Common myeloid progenitor, CD34-positive (primary cell): ENCODE measurements around the gene SORBS1.
A peak's percentile ranks its signal among the peaks of the same experiment; 100 is the strongest.

ENCODE experiments used
- CTCF ChIA-PET: fragments of 350-600 bp; sonication (Branson Sonifier 250); formaldehyde crosslinking; loops from one replicate; lab custom pipeline; 2021; ENCODE audit warnings: antibody characterized with exemption; lab: Charles Lee
- POLR2A ChIA-PET: fragments of 350-600 bp; sonication (Branson Sonifier 250); formaldehyde crosslinking; loops from one replicate; lab custom pipeline; 2021; ENCODE audit warnings: antibody characterized with exemption; lab: Charles Lee
- DNase-seq, 3 donors: peaks; one replicate each; pipeline versions ENCODE4 v3.0.0 to v3.0.0-alpha.2; 2013
- H3K27ac ChIP-seq, 2 experiments: 1 replicate in 1 of 2; 2 replicates in 1 of 2; pipeline ENCODE4 v1.7.0; 2013; ENCODE audit warnings: inconsistent platforms in 2 of 2, low read length in 2 of 2, mild to moderate bottlenecking in 2 of 2, low read depth in 1 of 2, moderate library complexity in 1 of 2; ENCODE audit not compliant: severe bottlenecking in 2 of 2, insufficient read depth in 1 of 2, poor library complexity in 1 of 2
- H3K27me3 ChIP-seq, 5 experiments: replicated peaks in 2 of 5; 1 replicate in 3 of 5; 2 replicates in 2 of 5; pipeline versions ENCODE4 v1.6.1 to v1.7.0; 2013; ENCODE audit warnings: low read length in 4 of 5, mild to moderate bottlenecking in 2 of 5, moderate library complexity in 2 of 5, inconsistent platforms in 1 of 5; ENCODE audit not compliant: insufficient read depth in 5 of 5, control insufficient read depth in 4 of 5
- H3K36me3 ChIP-seq, 4 experiments: 1 replicate in 2 of 4; 2 replicates in 2 of 4; pipeline versions ENCODE4 v1.6.1 to v1.7.0; 2013; ENCODE audit warnings: low read length in 3 of 4, control low read depth in 1 of 4, mild to moderate bottlenecking in 1 of 4; ENCODE audit not compliant: control insufficient read depth in 4 of 4, insufficient read depth in 4 of 4
- H3K4me1 ChIP-seq, 4 experiments: 1 replicate in 3 of 4; 2 replicates in 1 of 4; pipeline versions ENCODE4 v1.6.1 to v1.7.1; 2013; ENCODE audit warnings: low read length in 3 of 4, mild to moderate bottlenecking in 3 of 4, control low read depth in 1 of 4, inconsistent platforms in 1 of 4, moderate library complexity in 1 of 4; ENCODE audit not compliant: control insufficient read depth in 4 of 4, insufficient read depth in 4 of 4; ENCODE audit errors: control extremely low read depth in 1 of 4
- H3K4me3 ChIP-seq, 7 experiments: 1 replicate in 4 of 7; 2 replicates in 3 of 7; pipeline versions ENCODE4 v1.5.1 to v1.7.0; 2013; ENCODE audit warnings: mild to moderate bottlenecking in 7 of 7, low read length in 6 of 7, moderate library complexity in 6 of 7, inconsistent platforms in 2 of 7, low read depth in 2 of 7, control low read depth in 1 of 7; ENCODE audit not compliant: insufficient read depth in 4 of 7, control insufficient read depth in 1 of 7; ENCODE audit errors: extremely low read depth in 1 of 7
- H3K9me3 ChIP-seq, 5 experiments: 1 replicate in 4 of 5; 2 replicates in 1 of 5; pipeline versions ENCODE4 v1.6.1 to v1.7.1; 2013; ENCODE audit warnings: low read length in 4 of 5, mild to moderate bottlenecking in 2 of 5, inconsistent platforms in 1 of 5, low read depth in 1 of 5, moderate library complexity in 1 of 5; ENCODE audit not compliant: control insufficient read depth in 4 of 5, insufficient read depth in 2 of 5; ENCODE audit errors: control extremely low read depth in 1 of 5
- WGBS: methylation state at CpG from one replicate; pipeline ENCODE4 v1.1.5; 2013; ENCODE audit not compliant: insufficient coverage; 5-methylcytosine and 5-hydroxymethylcytosine counted together

SORBS1 gene

DNA sequence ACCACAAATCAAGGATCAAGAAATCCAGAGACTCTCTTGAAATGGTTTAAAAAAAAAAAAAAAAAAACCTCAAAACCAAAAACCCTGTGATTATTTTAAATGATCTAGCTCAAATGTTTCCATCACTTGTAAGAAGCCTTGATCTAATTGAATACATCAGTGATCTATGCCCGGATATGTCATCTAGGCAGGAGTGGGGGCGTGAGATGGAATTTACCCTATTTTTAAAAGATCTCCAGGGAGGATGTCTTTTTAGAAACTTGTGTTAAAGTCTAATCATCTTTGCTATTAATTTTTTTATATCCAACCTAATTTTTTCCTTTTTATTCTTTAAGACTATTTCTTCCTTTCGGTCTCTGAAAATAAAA is 169.0 kb downstream of the SORBS1 start:
- POLR2A ChIA-PET: no interaction called here
- Histone ChIP-seq H3K4me1 (peaks cover 0 to 21% (median 15%) of the 10 kb centered on the region in 4 experiments), H3K36me3 (no peaks in the 10 kb centered on the region), H3K27ac (no peak overlapping the region), H3K4me3 (no peak overlapping the region), H3K27me3 (no peaks in the 10 kb centered on the region), H3K9me3 (no peaks in the 10 kb centered on the region)
- DNase-seq: no peak
- WGBS: no CpG with 5 or more reads among the region's 3 CpGs
- CTCF ChIA-PET: interaction anchor here (0.6 to 1.6 kb wide), 3 partner anchors 17 to 1495 kb away, joined by 3 to 8 read pairs (median 3); no protein-coding TSS in a partner anchor

DNA sequence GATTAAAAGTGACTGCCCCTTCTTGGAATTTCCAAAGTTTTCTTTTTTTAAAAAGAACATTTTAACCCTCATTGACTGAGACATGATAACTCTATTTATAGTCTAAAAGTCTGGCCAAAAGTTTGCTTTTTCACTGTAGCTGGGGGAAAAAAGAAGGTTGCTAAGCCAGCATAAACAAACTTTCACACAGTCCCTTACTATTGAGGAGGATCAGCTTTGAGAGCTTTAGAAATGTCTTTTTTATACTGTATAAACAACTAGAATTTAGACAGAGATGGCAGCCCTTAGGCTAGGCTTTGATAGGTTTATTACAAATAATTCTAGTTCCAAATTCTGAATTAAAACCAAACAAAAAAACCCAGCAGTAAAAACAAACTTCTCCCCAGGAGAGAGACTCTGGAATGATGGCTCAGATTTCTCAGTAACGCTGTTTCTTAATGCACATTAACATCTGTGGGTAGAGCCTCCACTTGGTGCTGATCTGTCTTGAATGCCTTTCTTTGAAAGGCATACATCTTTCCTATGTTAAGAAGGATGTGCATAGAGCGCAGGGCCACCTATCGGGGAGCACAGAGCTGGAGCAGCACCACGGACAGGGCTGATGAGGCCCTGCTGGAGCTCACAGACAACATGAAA is 169.5 kb downstream of the SORBS1 start:
- Histone ChIP-seq H3K36me3 (no peaks in the 10 kb centered on the region), H3K9me3 (no peaks in the 10 kb centered on the region), H3K27me3 (no peaks in the 10 kb centered on the region), H3K4me3 (no peak overlapping the region), H3K4me1 (peaks cover 0 to 16% (median 11%) of the 10 kb centered on the region in 4 experiments), H3K27ac (no peak overlapping the region)
- CTCF ChIA-PET: interaction anchor here (1.2 to 1.6 kb wide), 2 partner anchors 16 to 39 kb away, joined by 3 to 8 read pairs; no protein-coding TSS in a partner anchor
- DNase-seq: peak in 1 of 3 donors; percentile 24
- 100% methylated on average over 1 of the region's 4 CpGs for WGBS
- POLR2A ChIA-PET: no interaction called here

DNA sequence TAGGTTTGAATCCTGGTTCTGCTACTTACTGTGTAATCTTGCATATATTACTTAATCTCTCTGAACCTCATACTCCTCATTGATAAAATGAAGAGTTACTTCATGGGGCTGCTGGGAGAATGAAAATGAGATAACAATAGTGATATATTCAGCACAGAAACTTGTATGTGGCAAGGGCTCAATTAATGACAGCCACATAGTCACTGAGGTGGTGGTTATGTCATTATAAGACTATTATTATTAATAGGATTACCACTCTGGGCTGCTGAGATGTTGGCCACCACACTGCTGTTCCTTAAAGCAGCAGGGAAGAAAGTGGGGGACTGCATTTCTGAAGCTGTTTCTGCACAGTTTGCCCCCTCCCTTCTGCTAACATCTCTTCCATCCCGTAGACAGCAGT is 170.0 kb downstream of the SORBS1 start:
- H3K4me3 ChIP-seq: no peak overlapping the region
- peaks cover 0 to 15% (median 10%) of the 10 kb centered on the region in 4 experiments for H3K4me1 ChIP-seq
- no peak overlapping the region for H3K27ac ChIP-seq
- ChIA-PET POLR2A (no interaction called here), CTCF (no interaction called here)
- H3K27me3 ChIP-seq: no peaks in the 10 kb centered on the region
- no peaks in the 10 kb centered on the region for H3K36me3 ChIP-seq
- DNase-seq: no peak
- H3K9me3 ChIP-seq: no peaks in the 10 kb centered on the region
- 100% methylated on average over 1 of the region's 1 CpG for WGBS

DNA sequence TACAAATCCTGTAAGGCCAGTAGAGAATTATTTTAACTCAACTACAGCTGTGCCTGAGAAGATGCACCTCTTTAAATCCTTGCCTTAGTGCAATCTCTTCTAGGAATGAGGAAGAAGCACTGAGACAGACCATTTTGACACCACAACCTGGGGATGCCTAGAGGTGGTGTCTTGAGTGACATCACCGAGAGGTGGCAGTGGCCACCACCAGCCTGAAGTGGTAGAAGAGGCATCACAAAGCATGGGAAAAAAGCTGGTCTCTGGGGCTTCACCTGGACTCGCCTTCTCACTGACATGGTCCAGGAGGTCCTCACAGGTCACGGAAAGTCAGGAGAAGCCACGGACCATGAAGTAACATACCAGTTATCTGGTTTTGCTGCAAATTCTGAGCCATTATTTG is 171.2 kb downstream of the SORBS1 start:
- H3K27ac ChIP-seq: no peak overlapping the region
- H3K4me3 ChIP-seq: no peak overlapping the region
- H3K9me3 ChIP-seq: no peaks in the 10 kb centered on the region
- ChIA-PET POLR2A (no interaction called here), CTCF (interaction anchor here (0.9 to 1.6 kb wide), 5 partner anchors 9 to 82 kb away, joined by 3 to 6 read pairs (median 3); no protein-coding TSS in a partner anchor)
- H3K36me3 ChIP-seq: no peaks in the 10 kb centered on the region
- WGBS: 91% methylated on average over 3 of the region's 4 CpGs
- H3K4me1 ChIP-seq: peaks cover 0 to 15% (median 10%) of the 10 kb centered on the region in 4 experiments
- H3K27me3 ChIP-seq: no peaks in the 10 kb centered on the region
- no peak for DNase-seq

DNA sequence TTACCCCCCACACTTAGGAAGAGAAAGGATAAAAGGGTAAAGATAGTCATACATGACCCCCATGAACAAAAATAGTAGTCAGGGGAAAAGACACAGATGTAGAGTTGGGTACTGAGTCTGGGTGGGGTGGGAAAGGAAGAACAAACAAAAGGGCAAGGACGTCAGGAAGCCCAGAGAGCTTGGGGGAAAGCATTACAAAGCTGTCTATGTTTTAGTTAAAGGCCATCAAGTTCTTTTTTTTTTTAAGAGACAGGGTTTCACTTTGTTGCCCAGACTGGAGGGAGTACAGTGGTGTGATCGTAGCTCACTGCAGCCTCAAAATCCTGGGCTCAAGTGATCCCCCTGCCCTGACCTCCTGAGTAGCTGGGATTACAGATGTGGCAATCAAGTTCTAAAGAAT is 172.0 kb downstream of the SORBS1 start:
- Histone ChIP-seq H3K27ac (no peak overlapping the region), H3K27me3 (no peaks in the 10 kb centered on the region), H3K9me3 (no peaks in the 10 kb centered on the region), H3K36me3 (no peaks in the 10 kb centered on the region), H3K4me3 (no peak overlapping the region), H3K4me1 (peaks cover 0 to 11% (median 5%) of the 10 kb centered on the region in 4 experiments)
- CTCF ChIA-PET: interaction anchor here (0.9 to 2.9 kb wide), 6 partner anchors 10 to 83 kb away, joined by 3 to 23 read pairs (median 4); no protein-coding TSS in a partner anchor
- 94% methylated on average over 2 of the region's 2 CpGs for WGBS
- no peak for DNase-seq
- POLR2A ChIA-PET: interaction anchor here (0.6 kb wide), 1 partner anchor 24 kb away, joined by 4 read pairs; no protein-coding TSS in a partner anchor

DNA sequence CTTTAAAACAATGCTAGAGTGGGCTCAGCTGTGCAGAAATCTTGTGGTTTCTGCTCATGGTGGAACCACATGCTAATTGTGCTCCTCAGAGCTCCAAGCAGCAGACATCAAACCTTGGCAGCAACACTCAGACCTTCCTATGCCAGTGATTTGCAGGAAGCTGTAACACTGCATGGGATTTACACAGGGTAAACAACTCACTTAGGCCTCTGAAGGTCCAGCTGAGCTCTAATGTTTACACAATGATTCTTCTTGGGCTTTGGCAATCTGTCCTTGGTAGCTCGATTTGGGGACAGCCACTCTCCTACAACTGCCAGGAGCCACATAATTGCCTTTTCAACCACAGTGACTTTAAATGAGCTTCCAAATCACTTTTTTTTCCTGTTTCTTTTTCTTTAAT is 172.6 kb downstream of the SORBS1 start:
- DNase-seq: no peak
- CTCF ChIA-PET: interaction anchor here (0.7 to 2.9 kb wide), 4 partner anchors 10 to 83 kb away, joined by 3 to 23 read pairs (median 5); no protein-coding TSS in a partner anchor

DNA sequence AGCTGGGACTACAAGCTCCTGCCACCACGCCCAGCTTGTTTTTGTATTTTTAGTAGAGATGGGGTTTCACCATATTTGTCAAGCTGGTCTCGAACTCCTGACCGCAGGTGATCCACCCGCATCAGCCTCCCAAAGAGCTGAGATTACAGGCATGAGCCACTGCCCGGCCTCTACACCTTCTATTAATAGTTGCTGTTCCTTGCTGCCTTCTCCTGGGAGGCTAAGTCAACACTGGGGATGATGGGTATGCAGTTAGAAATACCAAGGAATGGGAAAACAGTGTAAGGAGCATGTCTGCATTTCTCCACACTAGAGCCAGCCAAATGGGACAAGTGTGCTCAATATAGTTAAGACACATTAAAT is 173.1 kb downstream of the SORBS1 start:
- ChIA-PET POLR2A (no interaction called here), CTCF (interaction anchor here (0.7 to 2.9 kb wide), 2 partner anchors 14 to 27 kb away, joined by 3 to 23 read pairs; no protein-coding TSS in a partner anchor)
- 95% methylated on average over 4 of the region's 5 CpGs for WGBS
- no peak overlapping the region for H3K27ac ChIP-seq
- peaks cover 0 to 4% (median 2%) of the 10 kb centered on the region in 4 experiments for H3K4me1 ChIP-seq
- H3K36me3 ChIP-seq: no peaks in the 10 kb centered on the region
- H3K9me3 ChIP-seq: no peaks in the 10 kb centered on the region
- no peak overlapping the region for H3K4me3 ChIP-seq
- no peak for DNase-seq
- H3K27me3 ChIP-seq: no peaks in the 10 kb centered on the region

More for the DNA sequence above, 172.6 kb downstream of the SORBS1 start:
- H3K36me3 ChIP-seq: no peaks in the 10 kb centered on the region
- H3K4me3 ChIP-seq: no peak overlapping the region
- peaks cover 0 to 5% (median 2%) of the 10 kb centered on the region in 4 experiments for H3K4me1 ChIP-seq
- H3K9me3 ChIP-seq: no peaks in the 10 kb centered on the region
- no peaks in the 10 kb centered on the region for H3K27me3 ChIP-seq
- WGBS: 75% methylated on average over 1 of the region's 1 CpG
- no peak overlapping the region for H3K27ac ChIP-seq
- POLR2A ChIA-PET: no interaction called here
